DMS79 (cell line): ENCODE measurements around the gene CUL9.

Experiments
- DNase-seq: peaks from one replicate; lab custom pipeline; 2025; lab: John Stamatoyannopoulos, UW

Gene CUL9

DNA sequence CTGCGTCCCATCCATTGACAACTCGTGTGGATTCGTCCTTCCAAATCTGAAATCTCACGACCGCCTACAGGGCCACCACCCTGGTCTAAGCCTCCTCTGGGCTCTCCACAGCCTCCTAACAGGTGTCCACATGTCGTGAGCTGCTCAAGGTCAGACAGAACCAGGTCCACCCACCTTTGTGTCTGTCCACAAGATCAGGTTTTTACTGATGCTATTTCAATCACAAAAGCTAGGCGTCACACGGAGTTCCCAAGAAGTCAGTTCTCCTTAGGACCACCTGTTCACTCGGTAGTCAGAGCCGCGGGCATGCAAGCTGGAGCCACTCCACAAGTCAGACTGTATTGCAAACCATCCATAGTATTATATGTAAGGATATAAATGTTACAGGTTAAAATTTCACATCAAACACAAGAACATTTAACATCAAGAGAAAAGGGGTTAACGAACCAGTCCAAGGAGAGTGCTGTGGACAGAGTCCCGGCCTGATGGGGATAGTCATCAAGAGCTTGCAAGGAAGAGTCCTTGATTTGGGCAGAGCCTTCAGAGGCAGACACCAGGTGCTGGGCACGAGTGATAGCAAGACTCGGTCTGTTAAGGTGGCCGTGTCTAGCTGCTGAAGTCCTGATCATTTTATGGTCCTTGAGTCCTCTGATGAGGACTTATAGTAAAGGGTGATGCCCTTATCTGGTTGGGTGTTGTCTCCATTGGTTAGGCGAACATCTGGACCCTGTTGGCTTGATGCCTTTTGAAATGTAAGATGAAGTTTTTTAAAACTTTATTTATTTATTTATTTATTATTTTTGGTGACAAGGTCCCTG lies 48.0 kb downstream of the CUL9 start:
- no peak for DNase-seq

DNA sequence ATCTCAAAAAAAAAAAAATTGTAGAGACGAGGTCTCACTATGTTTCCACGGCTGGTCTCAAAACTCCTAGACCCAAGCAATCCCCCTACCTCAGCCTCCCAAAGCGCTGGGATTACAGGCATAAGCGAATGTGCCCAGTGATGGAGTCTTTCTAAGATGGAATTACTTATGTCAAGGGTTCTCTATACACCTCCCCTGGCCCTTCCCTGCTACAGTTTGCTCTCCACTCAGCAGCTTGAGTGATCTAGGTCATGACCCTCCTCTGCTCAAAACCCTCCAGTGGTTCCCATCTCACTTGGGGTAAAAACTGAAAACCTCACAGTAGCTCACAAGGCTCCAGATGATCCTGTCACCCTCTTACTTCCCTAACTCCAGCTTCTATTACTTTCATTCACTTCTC lies 49.1 kb downstream of the CUL9 start:
- no peak for DNase-seq

DNA sequence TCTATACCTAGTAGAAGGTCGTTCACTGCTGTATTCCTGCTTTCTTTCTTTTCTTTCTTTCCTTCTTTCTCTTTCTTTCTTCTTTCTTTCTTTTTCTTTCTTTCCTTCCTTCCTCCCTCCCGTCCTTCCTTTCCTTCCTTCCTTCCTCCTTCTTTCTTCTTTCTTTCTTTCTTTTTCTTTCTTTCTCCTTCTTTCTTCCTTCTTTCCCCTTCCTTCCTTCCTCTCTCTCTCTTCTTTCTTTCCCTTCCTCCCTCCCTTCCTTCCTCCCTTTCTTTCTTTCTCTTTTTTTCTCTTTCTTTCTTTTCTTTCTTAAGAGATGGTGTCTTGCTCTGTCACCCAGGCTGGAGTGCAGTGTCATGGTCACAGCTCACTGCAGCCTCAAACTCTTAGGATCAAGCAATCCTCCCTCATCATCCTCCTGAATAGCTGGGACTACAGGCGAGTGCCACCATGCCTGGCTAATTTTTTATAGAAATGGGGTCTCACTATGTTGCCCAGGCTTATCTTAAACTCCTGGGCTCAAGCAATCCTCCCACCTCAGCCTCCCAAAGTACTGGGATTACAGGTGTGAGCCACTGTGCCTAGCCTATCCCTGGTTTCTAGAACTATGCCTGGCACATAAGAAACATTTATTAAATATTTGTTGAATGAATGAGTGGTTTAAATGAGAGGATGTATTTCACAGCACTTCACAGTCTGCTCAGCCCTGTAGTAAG lies 49.9 kb downstream of the CUL9 start:
- no peak for DNase-seq

DNA sequence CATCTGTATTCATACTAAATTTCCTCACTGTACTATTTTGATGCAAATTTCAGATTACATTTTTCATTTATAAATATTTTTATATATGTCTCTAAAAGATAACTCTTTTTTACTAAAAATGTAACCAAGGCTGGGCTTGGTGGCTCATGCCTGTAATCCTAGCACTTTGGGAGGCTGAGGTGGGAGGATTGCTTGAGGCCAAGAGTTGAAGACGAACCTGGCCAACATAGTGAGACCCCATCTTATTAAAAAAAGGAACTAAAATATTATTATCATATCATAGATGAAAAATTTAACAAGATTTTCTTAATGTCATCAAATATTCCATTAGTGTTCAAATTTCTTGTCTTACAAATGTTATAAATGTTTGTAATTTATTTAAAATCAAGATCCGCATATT lies 53.8 kb downstream of the CUL9 start:
- DNase-seq: no peak

DNA sequence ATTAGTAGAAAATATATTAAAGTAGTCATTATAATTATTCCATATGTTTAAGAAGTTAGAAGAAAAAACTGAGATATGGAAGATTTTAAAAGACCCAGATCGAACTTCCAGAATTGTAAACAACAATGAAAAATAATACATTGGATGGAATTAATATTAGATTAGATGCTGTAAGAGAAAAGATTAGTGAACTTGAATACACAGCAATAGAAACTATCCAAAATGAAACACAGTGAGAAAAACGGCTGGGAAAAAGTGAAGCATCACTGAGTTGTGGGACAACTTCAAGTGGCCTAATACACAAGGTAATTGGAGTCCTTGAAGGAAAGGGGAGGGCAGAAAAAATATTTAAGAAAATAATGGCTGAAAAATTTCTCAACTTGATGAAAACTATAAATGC lies 57.1 kb downstream of the CUL9 start:
- DNase-seq: no peak

DNA sequence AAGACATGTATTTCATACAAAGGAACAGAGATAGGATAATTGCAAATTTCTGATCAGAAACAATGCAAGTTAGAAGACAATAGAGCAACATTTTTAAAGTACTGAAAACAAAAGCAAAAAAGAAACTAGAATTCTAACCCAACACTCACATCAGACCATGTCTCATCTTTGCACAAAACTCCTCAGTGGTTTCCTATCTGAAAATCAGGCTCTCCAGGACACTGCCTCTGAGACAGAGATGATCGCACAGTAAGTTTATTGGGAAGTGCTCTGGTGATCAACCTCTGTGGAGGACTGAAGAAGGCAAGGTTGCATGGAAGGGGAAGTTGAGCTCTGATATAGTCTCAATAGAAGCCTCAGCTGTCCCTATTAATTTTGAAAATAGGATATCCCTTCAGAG lies 59.0 kb downstream of the CUL9 start:
- DNase-seq: no peak

DNA sequence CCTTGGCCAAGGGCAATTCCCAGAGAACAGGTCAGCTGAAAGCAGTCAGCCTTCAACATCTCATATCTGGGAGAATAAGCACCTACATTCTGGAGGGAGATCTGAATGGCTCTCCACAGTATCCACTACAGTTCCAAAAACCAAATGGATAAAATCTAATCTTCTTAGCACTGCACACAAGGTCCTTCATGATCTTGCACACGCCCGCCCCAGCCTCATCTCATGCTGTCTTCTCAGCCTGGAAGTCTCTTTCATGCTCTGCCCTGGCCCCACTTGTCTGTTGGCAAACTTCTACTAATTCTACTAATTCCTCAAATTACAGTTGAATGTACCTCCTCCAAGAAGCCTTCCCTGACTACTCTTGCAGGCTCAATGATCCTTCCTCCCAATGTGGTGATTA lies 59.5 kb downstream of the CUL9 start:
- no peak for DNase-seq

DNA sequence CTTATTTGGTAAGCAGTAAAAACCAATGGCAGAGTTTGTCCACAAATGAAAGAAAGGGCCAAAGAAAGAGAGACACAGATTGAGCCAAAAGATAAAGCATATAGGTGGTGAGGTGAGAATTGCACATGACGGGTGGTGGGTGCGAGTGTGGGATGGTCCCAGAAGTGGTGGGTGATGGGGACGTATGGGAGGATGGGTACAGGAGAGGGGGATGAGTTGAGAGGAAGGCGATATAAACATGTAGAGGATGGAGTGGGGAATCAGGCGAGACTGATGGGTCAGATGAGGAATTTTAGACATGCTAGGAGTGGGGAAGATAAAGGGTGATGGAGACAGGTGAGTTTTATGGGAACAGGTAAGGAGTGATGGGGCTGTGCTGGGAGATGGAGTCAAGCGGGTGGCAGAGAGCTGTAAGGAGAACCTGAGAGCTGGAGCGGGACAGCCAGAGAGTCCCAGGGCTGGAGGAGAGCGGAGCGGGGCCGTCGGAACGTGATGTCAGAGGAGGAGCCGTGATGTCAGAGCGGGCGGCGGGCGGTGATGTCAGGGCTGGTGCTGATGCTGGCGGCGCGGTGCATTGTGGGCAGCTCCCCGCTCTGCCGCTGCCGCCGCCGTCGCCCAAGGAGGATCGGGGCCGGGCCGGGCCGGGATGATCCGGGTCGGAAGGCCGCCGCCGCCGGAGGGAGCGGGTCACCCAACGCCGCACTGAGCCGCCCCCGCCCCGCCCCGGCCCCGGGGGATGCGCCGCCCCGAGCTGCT lies 61.1 kb downstream of the CUL9 start, which contains the start of gene TTBK1:
Gene TTBK1 (plus strand): TSS at position 574 of the 756 bp plus-strand sequence. CDS start 3,180 bp downstream, outside the sequence.
- no peak for DNase-seq

DNA sequence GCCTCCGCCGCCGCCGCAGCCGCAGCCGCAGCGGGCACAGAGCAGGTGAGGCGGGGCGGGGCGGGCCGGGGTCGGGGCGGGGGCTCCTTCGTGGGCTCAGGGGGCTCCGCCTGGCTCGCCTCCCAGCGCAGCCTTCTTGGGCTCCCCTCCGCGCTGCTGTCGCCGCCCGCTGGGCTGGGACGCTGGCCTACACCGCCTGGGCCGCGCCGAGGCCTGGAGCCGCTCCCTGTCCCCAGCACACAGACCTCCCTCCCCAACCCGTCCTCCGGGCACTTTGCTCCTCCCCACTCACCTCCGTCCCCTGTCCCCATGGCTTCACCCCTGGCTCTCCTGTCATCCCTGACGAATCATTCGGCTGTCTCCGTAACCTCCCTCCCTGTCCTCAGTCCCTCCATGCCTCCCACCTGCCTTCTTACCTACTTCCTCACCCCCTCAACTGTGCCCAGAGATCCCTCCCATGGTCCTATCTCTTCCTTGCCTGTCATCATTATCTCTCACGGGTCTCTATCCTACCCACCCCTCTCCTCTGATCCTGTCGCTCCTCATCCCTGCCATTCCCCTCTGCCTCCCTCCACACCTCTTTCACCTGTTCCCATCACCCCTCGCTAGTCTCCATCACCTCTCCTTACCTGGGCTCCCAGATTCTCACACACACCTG lies 61.8 kb downstream of the CUL9 start:
- no peak for DNase-seq

DNA sequence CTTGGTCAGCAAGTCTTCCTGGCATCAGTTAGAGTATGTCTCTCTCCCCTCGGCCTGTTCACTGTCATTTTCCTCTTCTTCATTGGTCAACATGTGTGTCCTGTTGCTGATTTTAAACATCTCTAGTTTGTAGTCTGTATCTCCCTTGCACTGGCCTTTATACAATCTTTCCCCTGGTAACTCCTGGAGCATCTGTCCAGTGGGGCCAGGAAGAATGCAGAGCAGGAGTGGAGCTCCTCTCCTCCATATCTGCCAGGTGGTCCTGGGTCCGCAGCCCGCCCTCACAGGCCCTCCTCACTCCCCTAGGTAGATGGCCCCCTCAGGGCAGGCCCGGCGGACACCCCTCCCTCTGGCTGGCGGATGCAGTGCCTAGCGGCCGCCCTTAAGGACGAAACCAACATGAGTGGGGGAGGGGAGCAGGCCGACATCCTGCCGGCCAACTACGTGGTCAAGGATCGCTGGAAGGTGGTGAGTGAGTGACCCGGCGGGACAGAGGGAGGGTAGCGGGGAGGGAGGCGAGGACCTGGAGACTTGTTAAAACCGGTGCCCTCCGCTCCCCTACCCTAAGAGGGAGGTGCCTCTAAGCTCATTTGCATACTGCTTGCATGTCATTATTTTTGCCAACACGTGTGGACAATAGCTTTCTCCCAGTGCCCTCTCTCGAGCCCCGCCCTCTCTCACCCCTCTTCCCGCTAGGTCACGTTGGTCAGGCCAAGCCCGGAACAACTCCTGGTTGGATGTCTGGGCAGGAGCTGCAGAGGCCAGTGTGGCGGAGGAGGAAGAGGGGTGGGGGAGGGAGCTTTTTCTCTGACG lies 64.5 kb downstream of the CUL9 start:
- peak; percentile 83 for DNase-seq

DNA sequence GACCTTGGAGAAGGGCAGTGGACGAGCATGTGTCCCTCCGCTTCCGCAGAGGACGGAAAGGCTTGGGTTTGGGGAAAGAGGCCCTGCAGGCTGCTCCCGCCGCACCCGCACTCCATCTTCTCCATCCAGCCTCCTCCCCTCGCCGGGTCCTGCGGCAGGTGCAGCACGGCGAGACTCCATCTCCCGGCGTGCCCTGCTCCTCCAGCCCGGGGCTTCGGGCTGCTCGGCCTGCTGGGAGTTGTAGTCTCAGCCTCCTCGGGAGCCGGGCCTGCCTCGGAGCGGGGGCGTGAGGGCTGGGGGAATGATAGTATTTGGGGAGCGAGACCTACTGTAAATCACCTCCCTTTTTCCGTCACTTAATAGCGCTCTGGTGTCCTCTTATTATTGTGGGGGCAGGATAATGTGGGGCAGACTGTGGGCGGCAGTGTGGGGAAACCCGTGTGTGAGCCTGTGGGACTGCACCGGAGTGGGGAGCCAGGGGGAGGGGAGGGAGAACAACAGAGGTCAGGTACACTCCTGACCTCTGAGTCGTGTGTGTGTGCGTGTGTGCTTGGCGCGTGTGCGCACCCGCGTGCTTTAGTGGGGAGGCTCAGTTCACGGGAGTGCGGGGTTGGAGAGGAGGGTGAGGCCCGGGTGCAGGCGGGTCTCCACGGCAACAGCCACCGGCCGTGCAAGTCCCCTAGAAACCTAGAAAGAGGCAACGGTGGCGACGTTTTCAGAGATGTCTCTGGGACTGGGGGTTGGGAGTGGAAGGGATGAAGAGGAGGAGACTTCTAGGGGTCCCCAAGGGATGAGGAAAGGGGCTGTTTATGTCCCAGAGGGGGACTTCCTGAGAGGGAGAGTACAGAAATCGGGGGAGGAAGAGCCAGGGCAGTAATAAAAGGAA lies 65.4 kb downstream of the CUL9 start:
- DNase-seq: peak; percentile 83

DNA sequence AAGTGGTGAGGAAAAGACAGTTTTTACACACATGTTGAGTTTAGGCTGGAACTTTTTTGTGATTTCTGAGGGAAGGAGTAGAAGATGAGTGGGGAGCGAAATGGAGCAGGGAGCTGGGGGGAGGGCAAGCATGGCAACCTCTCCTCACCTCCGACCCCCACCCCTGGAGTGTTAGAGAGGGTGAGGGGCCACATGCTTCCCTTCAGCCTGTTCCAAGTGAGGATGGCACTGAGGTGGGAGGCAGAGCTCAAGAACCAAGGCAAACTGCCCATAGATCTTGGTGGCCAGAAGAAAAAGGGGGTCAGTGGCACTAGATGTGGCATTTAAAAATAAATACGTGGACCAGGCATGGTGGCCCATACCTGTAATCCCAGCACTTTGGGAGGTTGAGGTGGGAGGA lies 66.1 kb downstream of the CUL9 start:
- no peak for DNase-seq

DNA sequence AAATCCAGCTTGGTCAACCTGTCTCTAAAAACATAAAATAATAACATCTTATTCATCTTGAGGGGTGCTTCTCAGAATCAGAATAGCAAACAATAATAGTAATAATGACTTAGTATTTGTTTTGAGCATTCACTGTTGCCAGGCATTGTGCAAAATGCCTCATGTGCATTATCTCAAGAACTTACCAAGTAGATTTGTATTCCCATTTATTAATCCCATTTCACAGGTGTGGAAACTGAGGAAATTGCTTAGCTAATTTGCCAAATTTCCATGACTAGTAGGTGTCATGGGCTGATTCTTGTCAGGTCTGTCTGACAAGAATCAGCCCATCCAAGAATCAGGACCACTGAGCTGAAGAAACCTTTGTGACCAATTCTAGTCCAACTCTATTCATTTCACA lies 66.8 kb downstream of the CUL9 start:
- DNase-seq: no peak

DNA sequence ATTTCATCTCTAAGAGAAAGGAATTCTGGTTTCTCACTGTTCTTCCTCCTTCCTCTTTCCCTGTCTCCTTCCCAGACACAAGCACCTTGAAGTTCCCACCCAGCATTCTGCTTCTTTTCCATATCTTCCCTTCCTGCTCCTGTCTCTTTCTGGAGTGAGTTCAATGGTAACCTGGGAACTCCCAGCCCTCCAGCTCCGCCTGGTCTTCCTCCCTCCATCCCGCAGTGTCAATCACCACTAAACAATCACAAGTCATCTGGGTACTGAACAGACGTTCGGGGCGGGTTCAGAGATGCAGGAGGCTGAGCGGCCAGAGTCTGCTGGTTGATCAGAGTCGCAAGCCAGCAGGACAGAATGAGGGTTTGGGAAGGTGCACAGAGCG lies 69.0 kb downstream of the CUL9 start:
- DNase-seq: no peak

DNA sequence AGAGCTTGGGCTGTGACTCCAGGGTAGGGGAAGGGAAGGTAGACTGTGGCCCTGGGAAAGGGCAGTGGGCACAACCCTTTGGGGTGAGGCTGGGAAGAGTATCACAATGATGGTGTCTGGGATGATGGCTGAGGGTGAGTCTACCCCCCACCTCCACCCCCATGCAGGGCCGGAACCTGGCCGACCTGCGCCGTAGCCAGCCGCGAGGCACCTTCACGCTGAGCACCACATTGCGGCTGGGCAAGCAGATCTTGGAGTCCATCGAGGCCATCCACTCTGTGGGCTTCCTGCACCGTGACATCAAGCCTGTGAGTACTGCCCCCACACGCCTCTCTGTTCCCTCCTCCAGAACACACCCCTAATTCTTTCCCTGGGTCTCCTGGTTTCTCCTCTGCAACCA lies 71.4 kb downstream of the CUL9 start:
- DNase-seq: no peak

DNA sequence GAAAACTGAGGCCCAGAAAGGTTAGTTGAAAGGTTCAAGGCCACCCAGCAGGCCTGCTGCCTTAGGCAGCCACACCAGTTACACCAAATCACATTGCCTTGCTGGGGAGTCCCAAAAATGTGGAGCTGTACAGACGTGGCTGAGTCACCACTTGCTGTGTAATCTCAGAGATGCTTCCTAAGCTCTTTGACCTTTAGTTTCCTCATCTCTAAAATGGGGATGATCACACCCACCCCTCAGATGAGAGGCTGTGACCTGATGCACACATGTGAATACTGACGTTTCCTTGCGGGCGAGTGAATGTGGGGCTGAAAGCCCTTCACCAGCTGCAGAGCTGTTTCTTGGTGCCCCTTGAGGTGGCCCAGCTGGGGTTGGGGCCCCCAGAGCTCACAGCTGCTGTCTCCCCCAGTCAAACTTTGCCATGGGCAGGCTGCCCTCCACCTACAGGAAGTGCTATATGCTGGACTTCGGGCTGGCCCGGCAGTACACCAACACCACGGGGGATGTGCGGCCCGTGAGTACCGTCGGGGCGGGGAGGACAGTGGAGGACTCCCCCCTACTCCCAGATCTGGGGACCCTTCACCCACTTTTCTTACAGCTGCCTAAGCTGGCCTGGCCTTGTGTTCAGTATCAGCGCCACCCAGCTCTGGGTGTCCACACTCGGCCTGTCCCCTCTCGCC lies 72.3 kb downstream of the CUL9 start:
- DNase-seq: no peak

DNA sequence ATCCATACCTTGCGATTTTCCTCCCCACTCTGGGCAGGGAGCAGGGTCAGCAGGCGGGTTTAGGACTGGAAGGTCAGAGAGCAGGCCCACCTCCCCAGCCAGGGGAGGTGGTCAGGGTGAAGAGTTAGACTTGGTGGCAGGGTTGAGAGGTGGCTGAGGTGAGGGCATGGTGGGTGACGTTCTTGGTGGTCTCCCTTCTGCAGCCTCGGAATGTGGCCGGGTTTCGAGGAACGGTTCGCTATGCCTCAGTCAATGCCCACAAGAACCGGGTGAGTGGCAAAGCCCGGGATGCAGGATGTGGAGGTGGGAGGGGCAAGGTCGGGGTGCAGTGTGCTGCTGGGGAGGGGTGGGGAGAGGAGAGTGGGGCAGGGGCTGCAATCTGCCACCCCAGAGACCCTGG lies 72.8 kb downstream of the CUL9 start:
- DNase-seq: no peak

DNA sequence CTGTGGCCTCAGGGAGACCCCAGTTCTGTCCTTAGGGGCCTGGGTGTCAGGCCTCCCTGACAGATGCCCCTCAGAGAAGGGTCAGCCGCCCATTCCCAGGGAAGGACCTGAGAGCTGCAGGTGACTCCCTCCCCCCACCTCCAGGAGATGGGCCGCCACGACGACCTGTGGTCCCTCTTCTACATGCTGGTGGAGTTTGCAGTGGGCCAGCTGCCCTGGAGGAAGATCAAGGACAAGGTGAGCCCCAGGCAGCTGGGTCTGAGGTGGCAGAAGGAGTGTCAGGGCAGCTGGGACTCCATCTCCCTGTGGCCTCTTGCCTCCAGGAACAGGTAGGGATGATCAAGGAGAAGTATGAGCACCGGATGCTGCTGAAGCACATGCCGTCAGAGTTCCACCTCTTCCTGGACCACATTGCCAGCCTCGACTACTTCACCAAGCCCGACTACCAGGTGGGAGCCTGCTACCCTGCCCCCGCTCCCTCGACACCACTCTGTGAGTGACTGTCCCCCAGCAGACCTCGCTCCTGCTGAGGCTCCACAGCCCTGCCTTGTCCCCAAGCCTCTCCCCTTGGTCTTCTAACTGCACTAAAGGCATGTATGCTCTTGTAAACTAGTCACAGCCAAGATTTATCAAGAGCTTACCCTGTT lies 73.5 kb downstream of the CUL9 start:
- no peak for DNase-seq

DNA sequence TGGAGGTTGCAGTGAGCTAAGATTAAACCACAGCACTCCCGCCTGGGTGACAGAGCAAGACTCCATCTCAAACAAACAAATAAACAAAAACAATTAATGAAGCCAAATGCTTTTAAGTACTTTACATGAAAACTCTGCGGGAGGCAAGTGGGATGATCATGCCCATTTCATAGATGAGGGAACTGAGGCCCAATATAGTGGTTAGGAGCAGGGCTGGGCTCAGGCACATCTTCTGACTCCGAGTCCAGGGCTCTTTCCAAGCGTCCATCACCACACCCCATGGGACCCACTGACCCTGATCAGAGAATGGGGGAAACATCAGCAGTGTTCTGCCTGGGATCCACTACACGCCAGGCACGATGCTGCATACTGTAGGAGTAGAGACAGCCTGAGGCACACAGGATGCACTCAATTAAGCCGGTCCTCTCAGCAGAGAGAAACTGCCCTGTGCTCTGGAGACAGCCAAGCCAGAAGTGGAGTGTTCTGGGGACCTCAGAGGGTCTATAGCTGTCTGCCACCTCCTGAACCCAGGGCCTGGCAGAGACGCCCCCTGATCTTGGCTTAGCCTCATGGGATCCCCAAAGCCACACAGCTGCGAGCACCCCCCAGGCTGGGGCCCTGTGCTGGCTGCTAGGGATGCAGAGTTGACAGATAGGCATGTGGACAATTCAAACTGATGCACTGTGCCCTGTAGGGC lies 74.8 kb downstream of the CUL9 start:
- no peak for DNase-seq
